HG03097 (cell line): Measurements from ENCODE around the gene LRRC8D.

Experiments used
- ATAC-seq: cut with Tn5 transposase; IDR thresholded peaks from one replicate; pipeline ENCODE4 v1.9.1; 2021; ENCODE audit not compliant: unreplicated experiment, low FRiP score

The LRRC8D gene

GRCh38 chr1:89806616-89807015, 14.2 kb upstream of the LRRC8D start:
- no peak for ATAC-seq

- ATAC-seq, result no peak
These were observed 13.3 kb upstream of the LRRC8D start for GRCh38 chr1:89807503-89807902.

- ATAC-seq, result no peak
These were observed 12.8 kb upstream of the LRRC8D start for GRCh38 chr1:89807983-89808382.

GRCh38 chr1:89808441-89809117, 12.3 kb upstream of the LRRC8D start:
- ATAC-seq, result no peak

- no peak for ATAC-seq
These were observed 11.3 kb upstream of the LRRC8D start for GRCh38 chr1:89809556-89809955.

GRCh38 chr1:89810302-89810701, 10.5 kb upstream of the LRRC8D start:
- no peak for ATAC-seq

- ATAC-seq, result no peak
These were observed 10.0 kb upstream of the LRRC8D start for GRCh38 chr1:89810880-89811279.

- no peak for ATAC-seq
These were observed 7.8 kb upstream of the LRRC8D start for GRCh38 chr1:89812992-89813391.

- ATAC-seq, result no peak
These were observed 5.8 kb upstream of the LRRC8D start for GRCh38 chr1:89815040-89815439.

GRCh38 chr1:89815611-89816010, 5.2 kb upstream of the LRRC8D start:
- ATAC-seq, result no peak

GRCh38 chr1:89816366-89816765, 4.5 kb upstream of the LRRC8D start:
- no peak for ATAC-seq

GRCh38 chr1:89821322-89822108, 683 bp downstream of the LRRC8D start:
- ATAC-seq, result peak; percentile 43

GRCh38 chr1:89822109-89822962, 1.5 kb downstream of the LRRC8D start:
- no peak for ATAC-seq

GRCh38 chr1:89822999-89823628, 2.3 kb downstream of the LRRC8D start:
- no peak for ATAC-seq

GRCh38 chr1:89823679-89824292, 3.0 kb downstream of the LRRC8D start:
- ATAC-seq, result no peak

GRCh38 chr1:89826594-89826993, 5.8 kb downstream of the LRRC8D start:
- no peak for ATAC-seq

GRCh38 chr1:89827330-89827729, 6.5 kb downstream of the LRRC8D start:
- no peak for ATAC-seq

- no peak for ATAC-seq
These were observed 7.1 kb downstream of the LRRC8D start for GRCh38 chr1:89827902-89828301.

GRCh38 chr1:89829186-89829585, 8.4 kb downstream of the LRRC8D start:
- ATAC-seq, result no peak

- ATAC-seq, result no peak
These were observed 10.8 kb downstream of the LRRC8D start for GRCh38 chr1:89831462-89832120.
